ENCODE data around the gene SH3GL3.

Gene SH3GL3

GRCh38 chr15:83431521-83431920 is 15.6 kb upstream of the SH3GL3 start:
- FAIRE-seq: no peak
- no peak for TF ChIP-seq PAX5 (IDR thresholded peaks at IDR 0.05; ENCODE audit: insufficient read depth, low read length, severe bottlenecking)
- TF ChIP-seq SPI1 (IDR thresholded peaks at IDR 0.05; ENCODE audit: low read depth, low read length): no peak
- TF ChIP-seq POLR2AphosphoS5 (IDR thresholded peaks at IDR 0.05; ENCODE audit: low read depth, low read length): no peak
- TF ChIP-seq TAF1 (IDR thresholded peaks at IDR 0.05; ENCODE audit: low read depth, low read length): no peak
- no peak for TF ChIP-seq POLR2A (IDR thresholded peaks at IDR 0.05; ENCODE audit: low read depth, low read length)
- no peak for TF ChIP-seq POU2F2 (IDR thresholded peaks at IDR 0.05; ENCODE audit: low read depth, low read length)

GRCh38 chr15:83435202-83435601 is 11.9 kb upstream of the SH3GL3 start:
- TF ChIP-seq SPI1 (IDR thresholded peaks at IDR 0.05; ENCODE audit: low read depth, low read length) (no peak), TAF1 (IDR thresholded peaks at IDR 0.05; ENCODE audit: low read depth, low read length) (no peak), POLR2AphosphoS5 (IDR thresholded peaks at IDR 0.05; ENCODE audit: low read depth, low read length) (no peak), POLR2A (IDR thresholded peaks at IDR 0.05; ENCODE audit: low read depth, low read length) (no peak), PAX5 (IDR thresholded peaks at IDR 0.05; ENCODE audit: insufficient read depth, low read length, severe bottlenecking) (no peak), POU2F2 (IDR thresholded peaks at IDR 0.05; ENCODE audit: low read depth, low read length) (no peak)
- FAIRE-seq (no peak), DNase-seq (ENCODE audit: insufficient read length, low spot score) (no peak)

More at GRCh38 chr15:83431521-83431920, 15.6 kb upstream of the SH3GL3 start:
- no peak for DNase-seq (ENCODE audit: insufficient read length, low spot score)

- no peak for TF ChIP-seq TAF1 (IDR thresholded peaks at IDR 0.05; ENCODE audit: low read depth, low read length)
- no peak for DNase-seq (ENCODE audit: insufficient read length, low spot score)
- no peak for FAIRE-seq
These were observed 11.4 kb upstream of the SH3GL3 start for GRCh38 chr15:83435782-83436181.

GRCh38 chr15:83436513-83437158 is 10.5 kb upstream of the SH3GL3 start:
- DNase-seq (ENCODE audit: insufficient read length, low spot score) (no peak), FAIRE-seq (peak; percentile 56)
- no peak for TF ChIP-seq SPI1 (IDR thresholded peaks at IDR 0.05; ENCODE audit: low read depth, low read length)
- no peak for TF ChIP-seq PAX5 (IDR thresholded peaks at IDR 0.05; ENCODE audit: insufficient read depth, low read length, severe bottlenecking)

GRCh38 chr15:83443076-83443847 is 3.9 kb upstream of the SH3GL3 start:
- DNase-seq (ENCODE audit: insufficient read length, low spot score) (no peak), FAIRE-seq (no peak)
- TF ChIP-seq PAX5 (IDR thresholded peaks at IDR 0.05; ENCODE audit: insufficient read depth, low read length, severe bottlenecking) (no peak), POLR2A (IDR thresholded peaks at IDR 0.05; ENCODE audit: low read depth, low read length) (no peak), POLR2AphosphoS5 (IDR thresholded peaks at IDR 0.05; ENCODE audit: low read depth, low read length) (no peak), SPI1 (IDR thresholded peaks at IDR 0.05; ENCODE audit: low read depth, low read length) (no peak), TAF1 (IDR thresholded peaks at IDR 0.05; ENCODE audit: low read depth, low read length) (no peak)

- DNase-seq (ENCODE audit: insufficient read length, low spot score) (no peak), FAIRE-seq (no peak)
- TF ChIP-seq POU2F2 (IDR thresholded peaks at IDR 0.05; ENCODE audit: low read depth, low read length) (no peak), TAF1 (IDR thresholded peaks at IDR 0.05; ENCODE audit: low read depth, low read length) (no peak)
These were observed 2.2 kb upstream of the SH3GL3 start for GRCh38 chr15:83444936-83445335.

- FAIRE-seq (no peak), DNase-seq (ENCODE audit: insufficient read length, low spot score) (no peak)
- TF ChIP-seq TAF1 (IDR thresholded peaks at IDR 0.05; ENCODE audit: low read depth, low read length) (no peak), SPI1 (IDR thresholded peaks at IDR 0.05; ENCODE audit: low read depth, low read length) (no peak), POLR2AphosphoS5 (IDR thresholded peaks at IDR 0.05; ENCODE audit: low read depth, low read length) (no peak), POLR2A (IDR thresholded peaks at IDR 0.05; ENCODE audit: low read depth, low read length) (no peak), POU2F2 (IDR thresholded peaks at IDR 0.05; ENCODE audit: low read depth, low read length) (no peak), PAX5 (IDR thresholded peaks at IDR 0.05; ENCODE audit: insufficient read depth, low read length, severe bottlenecking) (no peak)
These were observed 1.5 kb upstream of the SH3GL3 start for GRCh38 chr15:83445643-83446042.

- TF ChIP-seq PAX5 (IDR thresholded peaks at IDR 0.05; ENCODE audit: insufficient read depth, low read length, severe bottlenecking): no peak
- TF ChIP-seq POU2F2 (IDR thresholded peaks at IDR 0.05; ENCODE audit: low read depth, low read length): no peak
- TF ChIP-seq POLR2AphosphoS5 (IDR thresholded peaks at IDR 0.05; ENCODE audit: low read depth, low read length): no peak
- TF ChIP-seq SPI1 (IDR thresholded peaks at IDR 0.05; ENCODE audit: low read depth, low read length): no peak
- TF ChIP-seq TAF1 (IDR thresholded peaks at IDR 0.05; ENCODE audit: low read depth, low read length): no peak
- no peak for TF ChIP-seq POLR2A (IDR thresholded peaks at IDR 0.05; ENCODE audit: low read depth, low read length)
- no peak for DNase-seq (ENCODE audit: insufficient read length, low spot score)
- no peak for FAIRE-seq
These were observed 724 bp upstream of the SH3GL3 start for GRCh38 chr15:83446417-83446816.

- no peak for FAIRE-seq
- no peak for DNase-seq (ENCODE audit: insufficient read length, low spot score)
- no peak for TF ChIP-seq TAF1 (IDR thresholded peaks at IDR 0.05; ENCODE audit: low read depth, low read length)
- TF ChIP-seq SPI1 (IDR thresholded peaks at IDR 0.05; ENCODE audit: low read depth, low read length): no peak
- no peak for TF ChIP-seq POLR2A (IDR thresholded peaks at IDR 0.05; ENCODE audit: low read depth, low read length)
- TF ChIP-seq POU2F2 (IDR thresholded peaks at IDR 0.05; ENCODE audit: low read depth, low read length): no peak
- TF ChIP-seq PAX5 (IDR thresholded peaks at IDR 0.05; ENCODE audit: insufficient read depth, low read length, severe bottlenecking): no peak
- TF ChIP-seq POLR2AphosphoS5 (IDR thresholded peaks at IDR 0.05; ENCODE audit: low read depth, low read length): no peak
These were observed 2.1 kb downstream of the SH3GL3 start for GRCh38 chr15:83449250-83449671.

GRCh38 chr15:83449937-83450506 is 2.9 kb downstream of the SH3GL3 start:
- DNase-seq (ENCODE audit: insufficient read length, low spot score) (no peak), FAIRE-seq (no peak)
- TF ChIP-seq TAF1 (IDR thresholded peaks at IDR 0.05; ENCODE audit: low read depth, low read length): no peak
- TF ChIP-seq POLR2AphosphoS5 (IDR thresholded peaks at IDR 0.05; ENCODE audit: low read depth, low read length): no peak
- no peak for TF ChIP-seq POU2F2 (IDR thresholded peaks at IDR 0.05; ENCODE audit: low read depth, low read length)
- no peak for TF ChIP-seq PAX5 (IDR thresholded peaks at IDR 0.05; ENCODE audit: insufficient read depth, low read length, severe bottlenecking)
- TF ChIP-seq SPI1 (IDR thresholded peaks at IDR 0.05; ENCODE audit: low read depth, low read length): no peak
- TF ChIP-seq POLR2A (IDR thresholded peaks at IDR 0.05; ENCODE audit: low read depth, low read length): no peak
